CD14-positive monocyte (primary cell): ENCODE measurements around the gene SPSB4. TPM values are rescaled to one million over a fixed set of nuclear protein-coding genes. Genes with fewer than 3 reads are reported as not detected.

ENCODE experiments used
- DNase-seq, 3 donors: peaks; one replicate each; pipeline ENCODE4 v3.0.0-alpha.2; 2011 to 2022
- H2AFZ ChIP-seq: 2 replicates; pipeline ENCODE4 v1.6.0; 2012; ENCODE audit warnings: mild to moderate bottlenecking, low read depth, low read length, inconsistent platforms; ENCODE audit not compliant: insufficient read depth, poor library complexity, severe bottlenecking
- H3K27ac ChIP-seq, 2 donors: 1 replicate in 1 of 2; 2 replicates in 1 of 2; pipeline ENCODE4 v1.5.1; 2012 to 2013; ENCODE audit warnings: low read length in 2 of 2, control low read depth in 1 of 2, inconsistent platforms in 1 of 2, low read depth in 1 of 2, mild to moderate bottlenecking in 1 of 2
- H3K27me3 ChIP-seq, 2 donors: one replicate each; pipeline versions ENCODE4 v1.6.0 to v1.6.1; 2011 to 2013; ENCODE audit warnings: low read length in 2 of 2; ENCODE audit not compliant: control insufficient read depth in 2 of 2, insufficient read depth in 2 of 2
- H3K36me3 ChIP-seq, 2 donors: replicated peaks in 1 of 2; 1 replicate in 1 of 2; 2 replicates in 1 of 2; pipeline versions ENCODE4 v1.5.1 to v1.6.1; 2012 to 2013; ENCODE audit warnings: low read length in 2 of 2, control low read depth in 1 of 2, inconsistent platforms in 1 of 2, mild to moderate bottlenecking in 1 of 2; ENCODE audit not compliant: insufficient read depth in 2 of 2, control insufficient read depth in 1 of 2
- H3K4me1 ChIP-seq, 2 donors: 1 replicate in 1 of 2; 2 replicates in 1 of 2; pipeline versions ENCODE4 v1.5.1 to v1.6.1; 2012 to 2013; ENCODE audit warnings: low read length in 2 of 2, control low read depth in 1 of 2, inconsistent platforms in 1 of 2, mild to moderate bottlenecking in 1 of 2, moderate library complexity in 1 of 2; ENCODE audit not compliant: insufficient read depth in 2 of 2, control insufficient read depth in 1 of 2
- H3K4me2 ChIP-seq: replicated peaks from 2 replicates; pipeline ENCODE3; 2012; ENCODE audit warnings: low read length, moderate library complexity, mild to moderate bottlenecking; ENCODE audit not compliant: poor library complexity, severe bottlenecking; ENCODE audit errors: extremely low read depth
- H3K4me3 ChIP-seq, 3 experiments: fragments of 200-600 bp in 1 of 3; sonication (generic) in 1 of 3; replicated peaks in 1 of 3; 1 replicate in 2 of 3; 2 replicates in 1 of 3; pipeline ENCODE4 v1.5.1; 2011 to 2013; ENCODE audit warnings: low read length in 3 of 3, mild to moderate bottlenecking in 3 of 3, control low read depth in 2 of 3, low read depth in 2 of 3, inconsistent platforms in 1 of 3, moderate library complexity in 1 of 3
- H3K79me2 ChIP-seq: 2 replicates; pipeline ENCODE4 v1.6.0; 2012; ENCODE audit warnings: mild to moderate bottlenecking, control low read depth, inconsistent platforms, low read length, moderate library complexity; ENCODE audit not compliant: insufficient read depth
- H3K9ac ChIP-seq: 2 replicates; pipeline ENCODE4 v1.6.0; 2017; ENCODE audit warnings: low read length, mild to moderate bottlenecking; ENCODE audit not compliant: insufficient read depth, poor library complexity, severe bottlenecking
- H3K9me3 ChIP-seq, 2 donors: replicated peaks in 1 of 2; 1 replicate in 1 of 2; 2 replicates in 1 of 2; pipeline versions ENCODE4 v1.5.1 to v1.6.1; 2012 to 2013; ENCODE audit warnings: low read length in 2 of 2, control low read depth in 1 of 2; ENCODE audit not compliant: control insufficient read depth in 1 of 2, insufficient read depth in 1 of 2
- H4K20me1 ChIP-seq: 2 replicates; pipeline ENCODE4 v1.6.0; 2012; ENCODE audit warnings: mild to moderate bottlenecking, low read length, control low read depth, moderate library complexity; ENCODE audit not compliant: insufficient read depth
- H3K27ac Mint-ChIP-seq, 7 donors: one replicate each; pipeline ENCODE4 v1.8.0; 2020; ENCODE audit warnings: mild to moderate bottlenecking in 7 of 7, mixed read lengths in 7 of 7, moderate library complexity in 6 of 7, inconsistent platforms in 2 of 7
- H3K27me3 Mint-ChIP-seq, 3 donors: one replicate each; pipeline ENCODE4 v1.8.0; 2021 to 2022; ENCODE audit warnings: low read depth in 3 of 3, mild to moderate bottlenecking in 3 of 3, mixed read lengths in 3 of 3, moderate library complexity in 3 of 3, inconsistent platforms in 1 of 3
- H3K36me3 Mint-ChIP-seq, 2 donors: one replicate each; pipeline ENCODE4 v1.8.0; 2020; ENCODE audit warnings: mixed read lengths in 2 of 2, inconsistent platforms in 1 of 2, mild to moderate bottlenecking in 1 of 2
- H3K4me1 Mint-ChIP-seq: one replicate; pipeline ENCODE4 v1.8.0; 2020; ENCODE audit warnings: mild to moderate bottlenecking, mixed read lengths
- H3K4me3 Mint-ChIP-seq, 2 donors: one replicate each; pipeline ENCODE4 v1.8.0; 2020; ENCODE audit warnings: mild to moderate bottlenecking in 2 of 2, mixed read lengths in 2 of 2, moderate library complexity in 1 of 2
- H3K9me3 Mint-ChIP-seq, 7 donors: one replicate each; pipeline ENCODE4 v1.8.0; 2020 to 2022; ENCODE audit warnings: mixed read lengths in 7 of 7, mild to moderate bottlenecking in 6 of 7, moderate library complexity in 6 of 7, inconsistent platforms in 2 of 7
- CTCF ChIP-seq: fragments of 200-600 bp; IDR thresholded peaks from one replicate; pipeline ENCODE4 v1.8.0; 2022; ENCODE audit warnings: antibody characterized with exemption, mild to moderate bottlenecking
- WGBS: methylation state at CpG from one replicate; pipeline ENCODE4 v1.1.5; 2013; ENCODE audit warnings: missing lambda C conversion rate; ENCODE audit not compliant: insufficient coverage; 5-methylcytosine and 5-hydroxymethylcytosine counted together
- intact Hi-C, 2 donors: fragments of 100-400 bp; cut with micrococcal nuclease; formaldehyde crosslinking; loops; one replicate each; pipeline versions ENCODE4 v1.15.0 to v1.15.1; 2023
- polyA plus RNA-seq, 3 donors: library from polyadenylated mRNA; depleted of rRNA in 1 of 3; unstranded in 2 of 3; stranded (reverse) in 1 of 3; fragments of 300-500 nt in 2 of 3; fragments of >200 nt in 1 of 3; fragmentation: Illumina TruSeq in 2 of 3; gene quantifications; 1 replicate in 2 of 3; 2 replicates in 1 of 3; pipeline ENCODE4 v1.2.3, GENCODE V29; 2012 to 2021

The SPSB4 gene
- polyA plus RNA-seq, 3 donors: not detected

GRCh38 chr3:141077631-141078030 is 26.5 kb downstream of the SPSB4 start:
- peak overlapping the region; percentile 80 for H3K4me2 ChIP-seq
- H4K20me1 ChIP-seq: no peaks in the 10 kb centered on the region
- no peaks in the 10 kb centered on the region for H3K36me3 Mint-ChIP-seq

GRCh38 chr3:141078200-141078599 is 27.1 kb downstream of the SPSB4 start:
- Histone ChIP-seq H3K9me3 (no peaks in the 10 kb centered on the region), H3K79me2 (no peaks in the 10 kb centered on the region), H3K36me3 (no peaks in the 10 kb centered on the region), H3K27ac (no peak overlapping the region), H3K4me3 (no peak overlapping the region), H3K4me2 (no peak overlapping the region), H3K4me1 (peaks cover 17 to 18% of the 10 kb centered on the region in 2 donors), H4K20me1 (no peaks in the 10 kb centered on the region), H3K27me3 (no peaks in the 10 kb centered on the region), H3K9ac (no peak overlapping the region), H2AFZ (no peak overlapping the region)
- Mint-ChIP-seq H3K4me3 (no peak overlapping the region), H3K4me1 (peaks cover 17% of the 10 kb centered on the region), H3K36me3 (no peaks in the 10 kb centered on the region), H3K27me3 (peaks cover 0 to 7% (median 0%) of the 10 kb centered on the region in 3 donors), H3K27ac (no peak overlapping the region), H3K9me3 (no peaks in the 10 kb centered on the region)
- whole genome bisulfite sequencing: 98% methylated on average over 3 of the region's 3 CpGs
- no peak for TF ChIP-seq CTCF
- intact Hi-C loops: no loop called here
- DNase-seq: no peak

More at GRCh38 chr3:141077631-141078030, 26.5 kb downstream of the SPSB4 start:
- Histone ChIP-seq H3K79me2 (no peaks in the 10 kb centered on the region), H3K4me1 (peaks cover 17 to 18% of the 10 kb centered on the region in 2 donors), H3K4me3 (peak overlapping the region in 1 of 3 experiments; percentile 74), H3K27ac (no peak overlapping the region), H3K9me3 (no peaks in the 10 kb centered on the region), H2AFZ (peak overlapping the region; percentile 93), H3K9ac (no peak overlapping the region), H3K36me3 (no peaks in the 10 kb centered on the region), H3K27me3 (no peaks in the 10 kb centered on the region)
- H3K27ac Mint-ChIP-seq: no peak overlapping the region
- DNase-seq: no peak
- TF ChIP-seq CTCF: no peak
- H3K4me1 Mint-ChIP-seq: peaks cover 17% of the 10 kb centered on the region
- H3K9me3 Mint-ChIP-seq: no peaks in the 10 kb centered on the region
- peak overlapping the region; percentile 78 to 86 for H3K4me3 Mint-ChIP-seq
- intact Hi-C loops: no loop called here
- 91% methylated on average over 5 of the region's 6 CpGs for WGBS
- peaks cover 0 to 7% (median 0%) of the 10 kb centered on the region in 3 donors for H3K27me3 Mint-ChIP-seq
